Esophagus muscularis mucosa (tissue), 4 donors: ENCODE data around the gene AXIN1. TPM values are rescaled to one million over a fixed set of nuclear protein-coding genes. Genes with fewer than 3 reads are reported as not detected.

Source experiments
- DNase-seq: peaks from one replicate; pipeline ENCODE4 v3.0.0-alpha.2; 2017; ENCODE audit errors: extremely low spot score
- H3K27ac ChIP-seq, 4 donors: fragments of 200-600 bp; sonication (generic); replicated peaks in 1 of 4; 1 replicate in 3 of 4; 2 replicates in 1 of 4; pipeline ENCODE4 v1.5.1; 2016 to 2019; ENCODE audit warnings: mild to moderate bottlenecking in 1 of 4
- H3K27me3 ChIP-seq, 4 donors: fragments of 200-600 bp; sonication (generic); one replicate each; pipeline versions ENCODE4 v1.5.1 to v1.6.0; 2016 to 2019
- H3K36me3 ChIP-seq, 4 donors: fragments of 200-600 bp; sonication (generic); one replicate each; pipeline ENCODE4 v1.5.1; 2016 to 2019
- H3K4me1 ChIP-seq, 4 donors: fragments of 200-600 bp; sonication (generic); one replicate each; pipeline ENCODE4 v1.5.1; 2016 to 2019
- H3K4me3 ChIP-seq, 4 donors: fragments of 200-600 bp; sonication (generic); 1 replicate in 2 of 4; 2 replicates in 2 of 4; pipeline ENCODE4 v1.5.1; 2016 to 2019; ENCODE audit warnings: mild to moderate bottlenecking in 4 of 4, moderate library complexity in 1 of 4
- H3K9me3 ChIP-seq, 4 donors: fragments of 200-600 bp; sonication (generic); 1 replicate in 3 of 4; 2 replicates in 1 of 4; pipeline ENCODE4 v1.5.1; 2016 to 2019
- CTCF ChIP-seq, 3 experiments: fragments of 200-600 bp in 2 of 3; fragments of 450-650 bp in 1 of 3; sonication (generic) in 2 of 3; IDR thresholded peaks; one replicate each; pipeline ENCODE4 v1.5.1; 2017 to 2019; ENCODE audit warnings: antibody characterized with exemption in 3 of 3, mild to moderate bottlenecking in 2 of 3, moderate library complexity in 1 of 3
- EP300 ChIP-seq: sonication (generic); formaldehyde crosslinking; IDR thresholded peaks from one replicate; pipeline ENCODE4 v1.6.1; 2017; ENCODE audit warnings: antibody characterized with exemption
- POLR2A ChIP-seq: fragments of 450-650 bp; IDR thresholded peaks from one replicate; pipeline ENCODE4 v1.6.1; 2017; ENCODE audit warnings: antibody characterized with exemption, moderate library complexity, mild to moderate bottlenecking, low read depth
- POLR2AphosphoS5 ChIP-seq, 2 donors: sonication (generic); formaldehyde crosslinking; IDR thresholded peaks; one replicate each; pipeline ENCODE4 v1.6.1; 2017; ENCODE audit warnings: antibody characterized with exemption in 2 of 2
- WGBS: methylation state at CpG from one replicate; pipeline ENCODE4 v1.1.5; 2018; 5-methylcytosine and 5-hydroxymethylcytosine counted together
- intact Hi-C: fragments of 100-400 bp; cut with DNase I; formaldehyde crosslinking; loops from one replicate; pipeline ENCODE4 v1.15.1; 2023
- total RNA-seq, 4 donors: library from RNA; depleted of rRNA; stranded (reverse); fragments of >200 nt; gene quantifications; one replicate each; pipeline versions ENCODE4 v1.1.0 to v1.2.1, GENCODE V29; 2016

The AXIN1 gene
- total RNA-seq, 4 donors from 2014 or later = 24.1 to 56.2 (median 44.1) TPM

- no peak overlapping the region for H3K27ac ChIP-seq
- no peak overlapping the region for H3K4me3 ChIP-seq
- DNase-seq = no peak
- 77% methylated on average over 9 of the region's 9 CpGs for WGBS
- no peaks in the 10 kb centered on the region for H3K9me3 ChIP-seq
- no peaks in the 10 kb centered on the region for H3K27me3 ChIP-seq
- H3K4me1 ChIP-seq = peaks cover 11 to 42% (median 16%) of the 10 kb centered on the region in 4 donors
- H3K36me3 ChIP-seq = peaks cover 0 to 29% (median 16%) of the 10 kb centered on the region in 4 donors
- intact Hi-C loops = no loop called here
- TF ChIP-seq EP300 = no peak
- no peak for TF ChIP-seq POLR2AphosphoS5 (IDR thresholded peaks at IDR 0.05)
- no peak for TF ChIP-seq POLR2A
- no peak for TF ChIP-seq CTCF (IDR thresholded peaks at IDR 0.05)
Measured at GRCh38 chr16:321532-321931, 31.0 kb downstream of the AXIN1 start.

GRCh38 chr16:320206-320605 lies 32.3 kb downstream of the AXIN1 start:
- WGBS = 88% methylated on average over 5 of the region's 5 CpGs
- Histone ChIP-seq H3K4me3 (no peak overlapping the region), H3K27me3 (no peaks in the 10 kb centered on the region), H3K9me3 (no peaks in the 10 kb centered on the region), H3K36me3 (peaks cover 0 to 26% (median 13%) of the 10 kb centered on the region in 4 donors), H3K27ac (no peak overlapping the region), H3K4me1 (peaks cover 8 to 32% (median 10%) of the 10 kb centered on the region in 4 donors)
- TF ChIP-seq POLR2AphosphoS5 (IDR thresholded peaks at IDR 0.05) (no peak), POLR2A (no peak), EP300 (no peak), CTCF (IDR thresholded peaks at IDR 0.05) (no peak)
- no peak for DNase-seq
- intact Hi-C loops = no loop called here

GRCh38 chr16:318628-319027 lies 33.9 kb downstream of the AXIN1 start:
- no peak overlapping the region for H3K27ac ChIP-seq
- DNase-seq = no peak
- H3K36me3 ChIP-seq = peaks cover 4 to 34% (median 22%) of the 10 kb centered on the region in 4 donors
- peaks cover 0 to 16% (median 0%) of the 10 kb centered on the region in 4 donors for H3K4me1 ChIP-seq
- intact Hi-C loops = no loop called here
- WGBS = 88% methylated on average over 20 of the region's 22 CpGs
- H3K4me3 ChIP-seq = no peak overlapping the region
- H3K9me3 ChIP-seq = no peaks in the 10 kb centered on the region
- no peak for TF ChIP-seq POLR2A
- no peak for TF ChIP-seq EP300
- no peak for TF ChIP-seq POLR2AphosphoS5 (IDR thresholded peaks at IDR 0.05)
- TF ChIP-seq CTCF (IDR thresholded peaks at IDR 0.05) = no peak
- H3K27me3 ChIP-seq = no peaks in the 10 kb centered on the region

GRCh38 chr16:317583-317982 lies 34.9 kb downstream of the AXIN1 start:
- H3K4me3 ChIP-seq = no peak overlapping the region
- TF ChIP-seq POLR2A (no peak), POLR2AphosphoS5 (IDR thresholded peaks at IDR 0.05) (no peak), CTCF (IDR thresholded peaks at IDR 0.05) (no peak), EP300 (no peak)
- H3K27me3 ChIP-seq = no peaks in the 10 kb centered on the region
- DNase-seq = no peak
- H3K4me1 ChIP-seq = peaks cover 0 to 12% (median 0%) of the 10 kb centered on the region in 4 donors
- no peak overlapping the region for H3K27ac ChIP-seq
- peaks cover 9 to 45% (median 33%) of the 10 kb centered on the region in 4 donors for H3K36me3 ChIP-seq
- WGBS = 82% methylated on average over 1 of the region's 5 CpGs
- H3K9me3 ChIP-seq = no peaks in the 10 kb centered on the region
- intact Hi-C loops = no loop called here
